SK-MEL-5 (cell line): ENCODE results near the gene RNU7-1. TPM values are rescaled to one million over a fixed set of nuclear protein-coding genes. Genes with fewer than 3 reads are reported as not detected.
A peak's percentile ranks its signal among the peaks of the same experiment; 100 is the strongest.
"Not testable (repeated sequence)": the region's sequence is repeated elsewhere in the genome, so short reads cannot be mapped to it uniquely, and the experiment has no call there.

Experiments
- DNase-seq: peaks from one replicate; pipeline ENCODE4 v3.0.0-alpha.2; 2016; ENCODE audit warnings: low read depth, low spot score
- in situ Hi-C: cut with HindIII; loops from 2 replicates; pipeline ENCODE4 v1.10.0; 2016; ENCODE audit warnings: low sequenced_read_pairs, high pct_unique_total_duplicates, low pct_unique_long_range_greater_than_20kb
- polyA plus RNA-seq, 2 experiments: library from polyadenylated mRNA; depleted of rRNA; stranded (reverse); fragments of >200 nt; gene quantifications; 2 replicates each; pipeline ENCODE4 v1.2.3, GENCODE V29; 2015
- total RNA-seq: library from RNA; depleted of rRNA; stranded (reverse); fragments of >200 nt; shearing (Covaris generic); gene quantifications from 2 replicates; pipeline ENCODE4 v1.2.3, GENCODE V29; 2014; rRNA removed

Gene RNU7-1
- total RNA-seq: not detected in 2 replicates
- polyA plus RNA-seq (2015; cell fraction: cytosol; rRNA removed): not detected in 2 replicates
- not detected in 2 replicates for polyA plus RNA-seq (2015; cell fraction: nucleus; rRNA removed)

- in situ Hi-C loops: no loop called here
- DNase-seq: peak; percentile 97
Observed at GRCh38 chr12:6943722-6944380, at the start of gene RNU7-1, which contains the start of gene C12orf57. RNU7-1 (plus strand) TSS chr12:6943816. C12orf57 (plus strand) TSS chr12:6944022; CDS start chr12:6944122, 100 bp downstream.

DNA sequence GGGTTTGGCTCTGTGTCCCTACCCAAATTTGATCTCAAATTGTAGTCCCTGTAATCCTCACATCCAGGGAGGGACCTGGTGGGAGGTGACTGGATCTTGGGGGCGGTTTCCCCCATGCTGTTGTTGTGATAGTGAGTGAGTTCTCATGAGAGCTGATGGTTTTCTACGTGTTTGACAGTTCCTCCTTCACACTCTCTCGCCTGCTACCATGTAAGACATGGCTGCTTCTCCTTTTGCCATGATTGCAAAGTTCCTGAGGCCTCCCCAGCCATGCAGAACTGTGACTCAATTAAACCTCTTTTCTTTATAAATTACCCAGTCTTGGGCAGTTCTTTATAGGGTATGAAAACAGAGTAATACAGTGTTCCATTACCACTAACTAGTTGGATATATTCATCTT is 49.3 kb upstream of the RNU7-1 start:
- no peak for DNase-seq
- in situ Hi-C loops: no loop called here

- in situ Hi-C loops: no loop called here
- no peak for DNase-seq
Observed at GRCh38 chr12:6896846-6897435, 46.7 kb upstream of the RNU7-1 start.

- DNase-seq: no peak
- in situ Hi-C loops: no loop called here
Observed at GRCh38 chr12:6899427-6899826, 44.2 kb upstream of the RNU7-1 start.

- DNase-seq: no peak
- in situ Hi-C loops: no loop called here
Observed at GRCh38 chr12:6899837-6900519, 43.6 kb upstream of the RNU7-1 start.

DNA sequence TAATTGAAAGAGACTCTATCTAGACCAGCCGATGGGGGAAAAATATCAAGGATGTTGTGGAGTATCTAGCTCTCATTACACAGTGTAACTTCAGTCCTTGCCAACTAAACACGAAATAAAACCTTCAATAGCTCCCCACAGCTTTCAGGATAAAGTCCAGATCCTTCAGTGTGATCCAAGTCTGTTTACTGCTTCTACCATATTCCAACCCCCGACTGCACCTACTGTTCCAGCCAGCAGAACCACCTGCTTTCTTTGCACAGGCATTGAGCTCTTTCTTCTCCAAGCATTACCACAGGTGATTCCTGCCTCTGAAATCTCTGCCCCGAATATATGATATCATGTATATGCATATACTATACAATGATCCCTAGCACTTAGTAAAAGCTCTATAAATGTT is 41.2 kb upstream of the RNU7-1 start:
- no peak for DNase-seq
- in situ Hi-C loops: no loop called here

- no peak for DNase-seq
- in situ Hi-C loops: no loop called here
Observed at GRCh38 chr12:6903722-6904121, 39.9 kb upstream of the RNU7-1 start.

DNA sequence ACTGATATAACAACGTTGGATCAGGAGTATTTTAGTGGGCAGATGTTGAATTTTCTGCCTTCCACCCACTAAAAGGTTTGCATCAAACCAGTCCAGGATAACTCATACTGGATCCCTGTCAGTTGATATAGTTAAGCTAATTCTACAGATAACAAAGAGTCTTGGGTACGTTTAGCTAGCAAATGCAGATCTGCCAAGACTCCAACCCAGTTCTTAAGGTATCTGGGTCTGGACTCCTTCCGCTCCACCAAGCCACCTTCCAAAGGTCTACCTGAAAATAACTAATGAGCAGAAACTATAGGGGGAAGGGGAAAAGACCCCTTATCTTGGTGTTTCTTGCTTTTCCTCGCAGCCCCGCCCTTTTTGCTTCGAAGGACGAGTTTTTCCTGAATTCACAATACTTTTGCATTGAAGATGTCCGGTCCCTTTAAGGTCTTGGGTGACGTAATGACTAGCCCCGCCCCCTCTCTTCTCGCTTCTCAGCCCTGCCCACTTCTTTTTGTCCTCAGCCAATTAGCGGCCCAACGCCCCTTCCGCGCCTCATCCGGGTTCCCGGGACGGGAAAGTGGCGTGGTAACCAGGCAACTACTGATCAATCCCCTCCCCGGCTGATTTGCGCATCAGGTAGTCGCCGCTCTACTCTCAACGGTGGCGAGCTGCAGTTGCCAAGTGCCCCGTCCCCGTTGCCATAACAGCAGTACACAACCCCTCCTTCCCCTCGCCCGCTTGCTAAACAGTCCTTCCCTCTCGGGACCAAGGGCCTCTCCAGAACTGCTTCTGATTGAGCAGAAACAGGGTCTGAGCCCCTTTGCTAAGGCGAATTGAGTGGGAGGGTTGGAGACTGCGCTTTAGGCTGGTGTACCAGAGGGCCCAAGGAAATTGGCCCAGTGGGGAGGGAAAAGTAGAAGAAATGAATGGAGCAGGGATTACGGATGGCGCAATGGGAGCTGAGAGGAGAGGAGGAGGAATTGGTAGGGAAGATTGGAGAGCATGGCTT is 39.0 kb upstream of the RNU7-1 start, which contains the start of gene LRRC23:
TSS of gene LRRC23 (plus strand) at position 543 of the 997 bp plus-strand sequence. CDS start 812 bp downstream, outside the sequence.
- in situ Hi-C loops: no loop called here
- DNase-seq: peak; percentile 95

- no peak for DNase-seq
- in situ Hi-C loops: no loop called here
Observed at GRCh38 chr12:6905414-6906040, 38.1 kb upstream of the RNU7-1 start.

- DNase-seq: not testable (repeated sequence)
Observed at GRCh38 chr12:6908141-6908540, 35.5 kb upstream of the RNU7-1 start.

DNA sequence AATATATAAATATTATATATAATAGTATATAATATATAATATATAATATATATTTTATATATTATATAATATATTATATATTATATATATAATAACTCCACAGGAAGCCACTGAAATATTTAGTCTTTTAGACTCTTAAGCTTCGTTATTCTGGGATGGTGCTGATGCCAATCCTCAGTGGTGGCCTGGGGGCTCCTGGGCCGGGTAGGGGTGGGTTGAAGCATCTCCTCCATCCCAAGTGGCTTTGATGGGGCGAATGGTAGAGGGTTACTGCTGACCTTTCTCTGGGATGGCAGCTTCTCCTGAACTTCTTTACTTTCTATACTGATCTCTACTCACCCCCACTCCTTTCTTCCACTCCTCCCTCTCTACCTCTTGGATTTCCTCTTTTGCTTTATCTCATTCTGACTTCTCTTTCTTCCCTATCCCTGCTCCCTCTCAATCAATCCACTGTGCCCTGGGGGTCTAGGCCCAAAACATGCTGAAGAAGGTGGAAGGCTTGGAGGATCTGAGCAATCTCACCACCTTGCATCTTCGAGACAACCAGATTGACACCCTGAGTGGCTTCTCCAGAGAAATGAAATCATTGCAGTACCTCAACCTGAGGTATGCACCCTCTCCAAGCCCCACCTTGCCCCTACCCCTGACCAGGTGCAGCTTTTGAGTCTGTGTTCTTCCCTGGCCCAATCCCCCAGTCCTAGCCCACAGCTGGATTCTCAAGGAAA is 34.0 kb upstream of the RNU7-1 start:
- no peak for DNase-seq
- in situ Hi-C loops: no loop called here

More at GRCh38 chr12:6908141-6908540, 35.5 kb upstream of the RNU7-1 start:
- in situ Hi-C loops: not testable (repeated sequence)

- in situ Hi-C loops: no loop called here
- no peak for DNase-seq
Observed at GRCh38 chr12:6912164-6912935, 31.3 kb upstream of the RNU7-1 start.

- no peak for DNase-seq
- in situ Hi-C loops: no loop called here
Observed at GRCh38 chr12:6914246-6914946, 29.2 kb upstream of the RNU7-1 start, which contains the start of gene ENO2. ENO2 (plus strand) TSS chr12:6914580; CDS start chr12:6915833, 1,253 bp downstream.

DNA sequence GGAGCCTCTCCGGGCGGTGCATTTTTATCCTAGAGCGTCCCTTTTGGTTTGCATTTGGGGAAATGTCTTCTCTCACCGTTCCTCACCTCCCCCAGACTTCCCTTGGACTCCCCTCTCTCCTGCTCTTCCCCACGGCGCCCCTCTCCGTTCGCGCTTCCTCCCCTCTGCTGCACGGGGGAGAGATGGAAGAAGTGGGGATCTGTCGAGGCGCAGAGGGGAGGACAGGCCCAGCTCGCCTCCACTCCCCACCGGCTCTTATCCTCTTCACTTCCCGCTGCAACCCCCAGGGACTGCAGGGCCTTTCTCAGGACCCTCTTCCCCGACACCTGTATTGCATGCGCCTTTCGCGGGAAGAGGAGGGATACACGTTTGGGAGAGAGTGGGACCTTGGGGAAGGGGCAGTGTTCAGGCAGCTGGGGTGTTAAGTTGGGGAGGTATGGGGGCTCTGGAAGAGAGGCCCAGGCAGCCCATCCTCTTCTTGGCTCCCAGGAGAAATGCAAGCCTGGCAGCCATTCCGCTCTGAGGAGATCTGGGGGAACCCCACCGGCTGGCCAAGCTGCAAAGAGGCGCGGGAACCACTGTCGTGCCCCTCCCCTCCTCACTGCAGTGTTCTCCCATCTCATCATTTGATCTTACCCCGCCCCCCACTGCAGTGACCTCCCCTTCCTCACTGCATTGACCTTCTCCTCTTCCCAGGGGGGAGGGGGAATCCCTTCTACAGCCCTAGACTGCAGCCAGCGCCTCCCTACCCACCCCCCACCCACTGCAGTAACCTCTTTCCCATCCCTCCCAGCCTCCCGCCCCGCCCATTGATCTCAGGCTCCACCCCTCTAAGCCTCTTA is 28.4 kb upstream of the RNU7-1 start:
- in situ Hi-C loops: no loop called here
- DNase-seq: no peak
